Measurements from ENCODE around the gene ATP8B1.

- TF ChIP-seq CTCF (IDR thresholded peaks at IDR 0.05 in 4 of 5, conservative IDR thresholded peaks at IDR 0.05 in 1 of 5) (peak; percentile 60 to 82 (median 62)), POLR2A (IDR thresholded peaks at IDR 0.05) (peak in 1 of 2 donors; percentile 12)
These were observed 172.9 kb downstream of the ATP8B1 start for GRCh38 chr18:57630002-57630753.

Data from gastrocnemius medialis (tissue), 4 donors.